Endothelial cell of umbilical vein (primary cell): ENCODE results near the gene AFTPH. TPM values are rescaled to one million over a fixed set of nuclear protein-coding genes. Genes with fewer than 3 reads are reported as not detected.

ENCODE experiments used
- BruUV-seq: library from RNA; stranded (reverse); fragments of 400-500 nt; replicated peaks from 2 replicates; lab custom pipeline; 2021; lab: Mats Ljungman, UMichigan
- CTCF ChIA-PET: fragments of 300-600, 350-600 bp; sonication (Branson Sonifier 250); formaldehyde crosslinking; loops from one replicate; lab custom pipeline; 2021; ENCODE audit warnings: antibody characterized with exemption, inconsistent platforms; lab: Charles Lee
- POLR2A ChIA-PET: fragments of 300-600, 350-600 bp; sonication (Branson Sonifier 250); formaldehyde crosslinking; loops from one replicate; lab custom pipeline; 2021; ENCODE audit warnings: antibody characterized with exemption, inconsistent platforms; lab: Charles Lee
- DNase-seq: peaks from one replicate; pipeline ENCODE4 v3.0.0-alpha.2; 2011; ENCODE audit warnings: low read depth, low spot score
- FAIRE-seq: peaks from 2 replicates; lab custom pipeline; 2011; peaks lifted over from hg19 to GRCh38; lab: Jason Lieb, UNC
- H2AFZ ChIP-seq: 2 replicates; pipeline ENCODE4 v1.6.0; 2012; ENCODE audit warnings: low read depth, low read length, control low read depth, inconsistent platforms
- H3K27ac ChIP-seq: 2 replicates; pipeline ENCODE4 v1.5.1; 2011; ENCODE audit warnings: low read depth, mild to moderate bottlenecking, control low read depth, low read length, moderate library complexity; ENCODE audit not compliant: insufficient read depth
- H3K27me3 ChIP-seq, 2 experiments: 2 replicates each; pipeline versions ENCODE4 v1.6.0 to v1.6.1; 2011; ENCODE audit warnings: low read length in 2 of 2, mixed read lengths in 1 of 2; ENCODE audit not compliant: control insufficient read depth in 2 of 2, insufficient read depth in 2 of 2
- H3K36me3 ChIP-seq, 2 experiments: 2 replicates in 1 of 2; 3 replicates in 1 of 2; pipeline ENCODE4 v1.5.1; 2011; ENCODE audit warnings: low read length in 2 of 2, mild to moderate bottlenecking in 1 of 2, moderate library complexity in 1 of 2; ENCODE audit not compliant: control insufficient read depth in 2 of 2, insufficient read depth in 2 of 2; ENCODE audit errors: extremely low read depth in 1 of 2
- H3K4me1 ChIP-seq: 3 replicates; pipeline ENCODE4 v1.5.1; 2011; ENCODE audit warnings: mild to moderate bottlenecking, low read length; ENCODE audit not compliant: control insufficient read depth, insufficient read depth; ENCODE audit errors: extremely low read depth
- H3K4me2 ChIP-seq: 2 replicates; pipeline ENCODE4 v1.6.1; 2011; ENCODE audit warnings: low read length, control low read depth, mixed read lengths; ENCODE audit not compliant: insufficient read depth
- H3K4me3 ChIP-seq, 3 experiments: fragments of 200-600 bp in 1 of 3; sonication (generic), shearing (Covaris generic) in 1 of 3; replicated peaks in 1 of 3; 2 replicates each; pipeline ENCODE4 v1.5.1; 2011 to 2016; ENCODE audit warnings: control low read depth in 3 of 3, low read length in 3 of 3, mild to moderate bottlenecking in 2 of 3, inconsistent platforms in 1 of 3, low read depth in 1 of 3, moderate library complexity in 1 of 3; ENCODE audit not compliant: insufficient read depth in 1 of 3
- H3K79me2 ChIP-seq: 2 replicates; pipeline ENCODE4 v1.6.0; 2012; ENCODE audit warnings: low read length, inconsistent platforms; ENCODE audit not compliant: control insufficient read depth, insufficient read depth
- H3K9ac ChIP-seq: replicated peaks from 2 replicates; pipeline ENCODE3; 2011; ENCODE audit warnings: low read length, control low read depth; ENCODE audit not compliant: insufficient read depth; ENCODE audit errors: extremely low read depth
- H3K9me1 ChIP-seq: replicated peaks from 3 replicates; pipeline ENCODE4 v1.6.0; 2011; ENCODE audit warnings: mild to moderate bottlenecking, low read length; ENCODE audit not compliant: control insufficient read depth, insufficient read depth; ENCODE audit errors: extremely low read depth
- H3K9me3 ChIP-seq: replicated peaks from 2 replicates; pipeline ENCODE4 v1.5.1; 2012; ENCODE audit warnings: low read length, inconsistent platforms; ENCODE audit not compliant: control insufficient read depth, insufficient read depth
- H4K20me1 ChIP-seq: replicated peaks from 2 replicates; pipeline ENCODE3; 2011; ENCODE audit warnings: mild to moderate bottlenecking, low read length; ENCODE audit not compliant: control insufficient read depth, insufficient read depth; ENCODE audit errors: extremely low read depth
- EZH2 ChIP-seq: IDR thresholded peaks from 2 replicates; pipeline ENCODE4 v1.6.1; 2012; ENCODE audit warnings: borderline replicate concordance, low read depth, mild to moderate bottlenecking, moderate library complexity, low read length, inconsistent platforms; ENCODE audit not compliant: severe bottlenecking
- FOS ChIP-seq: IDR thresholded peaks from 2 replicates; pipeline ENCODE4 v1.6.1; 2011; ENCODE audit warnings: mild to moderate bottlenecking, low read length, moderate library complexity, borderline replicate concordance; ENCODE audit not compliant: insufficient read depth
- GATA2 ChIP-seq: IDR thresholded peaks from 2 replicates; pipeline ENCODE4 v1.7.0; 2011; ENCODE audit warnings: low read depth, mild to moderate bottlenecking, moderate library complexity, mixed read lengths, low read length; ENCODE audit not compliant: insufficient read length, insufficient read depth
- JUN ChIP-seq: IDR thresholded peaks from 2 replicates; pipeline ENCODE4 v1.6.1; 2011; ENCODE audit warnings: borderline replicate concordance, low read depth; ENCODE audit not compliant: insufficient read length, insufficient read depth
- MYC ChIP-seq: IDR thresholded peaks from one replicate; pipeline ENCODE4 v1.6.1; 2011; ENCODE audit warnings: mild to moderate bottlenecking, low read depth, low read length
- POLR2A ChIP-seq: IDR thresholded peaks from 2 replicates; pipeline ENCODE4 v1.6.1; 2012; ENCODE audit warnings: low read depth, mild to moderate bottlenecking, control low read depth, low read length
- POLR2AphosphoS5 ChIP-seq: IDR thresholded peaks from 2 replicates; pipeline ENCODE4 v1.6.1; 2012; ENCODE audit warnings: low read depth, mild to moderate bottlenecking, control low read depth, low read length, moderate library complexity; ENCODE audit not compliant: insufficient read depth
- dilution Hi-C: fragments of 300-500 bp; cut with MboI; formaldehyde crosslinking; loops from one replicate; pipeline ENCODE4 v1.15.0; 2019; ENCODE audit warnings: low sequenced_read_pairs; ENCODE audit not compliant: extremely low pct_ligation_motif_present
- intact Hi-C: fragments of 100-400 bp; cut with micrococcal nuclease; formaldehyde crosslinking; loops from one replicate; pipeline ENCODE4 v1.10.0; 2022
- polyA plus RNA-seq, 4 experiments: library from polyadenylated mRNA; depleted of rRNA in 3 of 4; stranded (reverse) in 3 of 4; unstranded in 1 of 4; fragments of >200 nt; gene quantifications; 2 replicates each; pipeline versions ENCODE4 v1.2.1 to v1.2.3, GENCODE V29; 2011 to 2012; ENCODE audit warnings: missing spikeins in 1 of 4
- total RNA-seq: library from RNA; stranded (reverse); gene quantifications from 2 replicates; pipeline ENCODE4 v1.2.3, GENCODE V29; 2021
- TF ChIP-seq, protein P1 (sequence below): IDR thresholded peaks from 2 replicates; pipeline ENCODE4 v1.6.1; 2011; ENCODE audit not compliant: insufficient read depth, insufficient read length
- TF ChIP-seq, protein P2 (sequence below), 2 donors: IDR thresholded peaks; 1 replicate in 1 of 2; 2 replicates in 1 of 2; pipeline ENCODE4 v1.5.1; 2011; ENCODE audit warnings: low read length in 2 of 2, mild to moderate bottlenecking in 2 of 2, moderate library complexity in 2 of 2, control low read depth in 1 of 2, inconsistent platforms in 1 of 2, low read depth in 1 of 2; ENCODE audit not compliant: insufficient read depth in 1 of 2; ENCODE audit errors: extremely low read depth in 1 of 2

The AFTPH gene
- total and polyA plus RNA-seq, 2 donors (not counting 3 experiments of a cell fraction or from before 2014, with no cell fraction given), result 6.9 to 15.3 TPM

DNA sequence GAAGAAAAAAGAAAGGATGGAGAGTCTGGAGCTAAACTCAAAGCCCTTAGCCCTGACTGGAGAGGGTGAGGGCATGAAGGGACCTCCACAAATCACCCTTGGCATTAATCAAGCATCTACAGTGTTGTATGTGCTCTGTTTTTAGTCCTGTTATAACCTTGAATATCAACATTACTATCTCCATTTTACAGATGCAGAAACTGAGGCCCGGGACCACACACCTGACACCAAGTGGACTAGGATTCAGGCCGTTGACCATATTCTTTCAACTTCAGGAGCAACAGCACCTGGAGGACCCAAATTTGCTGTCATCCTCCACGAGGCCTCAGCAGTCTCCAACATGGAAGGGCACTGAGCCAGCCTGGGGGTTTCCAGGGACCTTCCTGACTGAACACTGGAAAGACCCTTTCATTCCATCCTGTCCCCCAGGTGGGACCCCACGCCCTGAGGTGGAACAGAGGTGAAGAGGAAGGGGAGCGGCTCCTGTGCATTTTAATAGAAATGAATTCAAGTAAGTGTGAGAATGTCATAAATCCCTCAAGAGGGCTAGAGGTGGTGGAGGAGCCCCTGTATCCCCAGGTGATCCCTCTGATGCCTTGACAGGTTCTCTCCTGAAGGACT is 88.6 kb downstream of the AFTPH start:
- intact Hi-C loops (no loop called here), dilution Hi-C loops (no loop called here)
- no peaks in the 10 kb centered on the region for H4K20me1 ChIP-seq
- ChIA-PET CTCF (no interaction called here), POLR2A (no interaction called here)
- no peak overlapping the region for H2AFZ ChIP-seq
- H3K4me1 ChIP-seq, result no peaks in the 10 kb centered on the region
- DNase-seq (no peak), FAIRE-seq (no peak)
- TF ChIP-seq, protein P1, sequence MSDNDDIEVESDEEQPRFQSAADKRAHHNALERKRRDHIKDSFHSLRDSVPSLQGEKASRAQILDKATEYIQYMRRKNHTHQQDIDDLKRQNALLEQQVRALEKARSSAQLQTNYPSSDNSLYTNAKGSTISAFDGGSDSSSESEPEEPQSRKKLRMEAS, result no peak
- no peak for TF ChIP-seq POLR2AphosphoS5
- TF ChIP-seq, protein P2, sequence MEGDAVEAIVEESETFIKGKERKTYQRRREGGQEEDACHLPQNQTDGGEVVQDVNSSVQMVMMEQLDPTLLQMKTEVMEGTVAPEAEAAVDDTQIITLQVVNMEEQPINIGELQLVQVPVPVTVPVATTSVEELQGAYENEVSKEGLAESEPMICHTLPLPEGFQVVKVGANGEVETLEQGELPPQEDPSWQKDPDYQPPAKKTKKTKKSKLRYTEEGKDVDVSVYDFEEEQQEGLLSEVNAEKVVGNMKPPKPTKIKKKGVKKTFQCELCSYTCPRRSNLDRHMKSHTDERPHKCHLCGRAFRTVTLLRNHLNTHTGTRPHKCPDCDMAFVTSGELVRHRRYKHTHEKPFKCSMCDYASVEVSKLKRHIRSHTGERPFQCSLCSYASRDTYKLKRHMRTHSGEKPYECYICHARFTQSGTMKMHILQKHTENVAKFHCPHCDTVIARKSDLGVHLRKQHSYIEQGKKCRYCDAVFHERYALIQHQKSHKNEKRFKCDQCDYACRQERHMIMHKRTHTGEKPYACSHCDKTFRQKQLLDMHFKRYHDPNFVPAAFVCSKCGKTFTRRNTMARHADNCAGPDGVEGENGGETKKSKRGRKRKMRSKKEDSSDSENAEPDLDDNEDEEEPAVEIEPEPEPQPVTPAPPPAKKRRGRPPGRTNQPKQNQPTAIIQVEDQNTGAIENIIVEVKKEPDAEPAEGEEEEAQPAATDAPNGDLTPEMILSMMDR (IDR thresholded peaks at IDR 0.05; ENCODE audit: extremely low read depth in 1 of 2, insufficient read depth in 1 of 2, low read depth in 1 of 2, low read length in 2 of 2), result no peak
- no peak for TF ChIP-seq POLR2A
- no peak for TF ChIP-seq GATA2
- no peak for TF ChIP-seq MYC
- no peak for TF ChIP-seq FOS
- no peak for TF ChIP-seq JUN
- TF ChIP-seq EZH2, result no peak
- no peak overlapping the region for H3K4me2 ChIP-seq
- H3K9me3 ChIP-seq, result no peaks in the 10 kb centered on the region
- H3K9ac ChIP-seq, result no peak overlapping the region
- H3K27ac ChIP-seq, result no peak overlapping the region
- no peaks in the 10 kb centered on the region for H3K79me2 ChIP-seq
- no peak overlapping the region for H3K4me3 ChIP-seq
- no TSS peak for BruUV-seq
- no peaks in the 10 kb centered on the region for H3K9me1 ChIP-seq
- no peaks in the 10 kb centered on the region for H3K36me3 ChIP-seq
- H3K27me3 ChIP-seq, result peaks cover 0 to 2% of the 10 kb centered on the region in 2 experiments
